T-helper 1 cell treated with Interleukin-12 subunit alpha and Interleukin-12 subunit beta and Interleukin-4 antibody, amounts not matched to agents 30 μg/mL and 1 μg/mL, for 36 hours (primary cell): ENCODE data around the gene PANX2.
"Not testable (repeated sequence)": the region's sequence is repeated elsewhere in the genome, so short reads cannot be mapped to it uniquely, and the experiment has no call there.

ENCODE experiments used
- H3K27ac Mint-ChIP-seq: one replicate; pipeline ENCODE4 v1.8.0; 2021; ENCODE audit warnings: mild to moderate bottlenecking, mixed read lengths
- H3K27me3 Mint-ChIP-seq: one replicate; pipeline ENCODE4 v1.8.0; 2021; ENCODE audit warnings: low read depth, mixed read lengths
- H3K36me3 Mint-ChIP-seq: one replicate; pipeline ENCODE4 v1.8.0; 2021; ENCODE audit warnings: low read depth, mixed read lengths
- H3K4me1 Mint-ChIP-seq: one replicate; pipeline ENCODE4 v1.8.0; 2021; ENCODE audit warnings: low read depth, mixed read lengths
- H3K4me3 Mint-ChIP-seq: one replicate; pipeline ENCODE4 v1.8.0; 2021; ENCODE audit warnings: mild to moderate bottlenecking, moderate library complexity, mixed read lengths
- H3K9me3 Mint-ChIP-seq: one replicate; pipeline ENCODE4 v1.8.0; 2021; ENCODE audit warnings: mixed read lengths

Gene PANX2

DNA sequence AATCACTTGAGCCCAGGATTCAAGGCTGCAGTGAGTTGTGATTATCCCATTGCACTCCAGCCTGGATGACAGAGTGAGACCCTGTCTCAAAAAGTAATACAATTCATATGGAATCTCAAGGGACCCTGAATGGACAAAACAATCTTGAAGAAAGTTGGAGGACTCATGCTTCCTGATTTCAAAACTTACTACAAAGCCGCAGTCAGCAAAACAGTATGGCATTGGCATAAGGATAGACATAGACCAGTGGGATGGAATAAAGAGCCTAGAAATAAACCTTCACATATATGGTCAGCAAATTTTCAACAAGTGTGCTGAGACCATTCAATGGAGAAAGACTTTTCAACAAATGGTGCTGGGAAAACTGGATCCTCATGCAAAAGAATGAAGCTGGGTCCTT is 32.8 kb downstream of the PANX2 start:
- Mint-ChIP-seq H3K27ac (no peak overlapping the region), H3K4me1 (peaks cover 19% of the 10 kb centered on the region), H3K9me3 (no peaks in the 10 kb centered on the region), H3K36me3 (peaks cover 15% of the 10 kb centered on the region), H3K4me3 (no peak overlapping the region), H3K27me3 (no peaks in the 10 kb centered on the region)

DNA sequence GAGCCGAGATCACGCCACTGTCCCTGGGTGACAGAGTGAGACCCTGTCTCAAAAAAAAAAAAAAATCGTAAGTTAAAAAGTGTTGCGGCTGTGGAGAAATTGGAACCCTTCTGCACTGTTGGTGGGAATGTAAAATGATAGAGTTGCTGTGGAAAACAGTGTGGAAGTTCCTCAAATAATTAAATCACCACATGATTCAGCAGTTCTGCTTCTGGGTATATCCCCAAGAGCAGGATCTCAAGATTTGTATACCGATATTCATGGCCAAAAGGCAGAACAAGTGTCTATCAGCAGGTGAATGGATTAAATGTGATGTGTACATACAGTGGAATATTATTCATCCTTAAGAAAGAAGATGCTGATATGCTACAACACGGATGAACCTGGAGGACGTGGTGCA is 34.0 kb downstream of the PANX2 start:
- Mint-ChIP-seq H3K9me3 (no peaks in the 10 kb centered on the region), H3K27me3 (no peaks in the 10 kb centered on the region), H3K4me3 (no peak overlapping the region), H3K36me3 (peaks cover 15% of the 10 kb centered on the region), H3K4me1 (peaks cover 19% of the 10 kb centered on the region), H3K27ac (no peak overlapping the region)

DNA sequence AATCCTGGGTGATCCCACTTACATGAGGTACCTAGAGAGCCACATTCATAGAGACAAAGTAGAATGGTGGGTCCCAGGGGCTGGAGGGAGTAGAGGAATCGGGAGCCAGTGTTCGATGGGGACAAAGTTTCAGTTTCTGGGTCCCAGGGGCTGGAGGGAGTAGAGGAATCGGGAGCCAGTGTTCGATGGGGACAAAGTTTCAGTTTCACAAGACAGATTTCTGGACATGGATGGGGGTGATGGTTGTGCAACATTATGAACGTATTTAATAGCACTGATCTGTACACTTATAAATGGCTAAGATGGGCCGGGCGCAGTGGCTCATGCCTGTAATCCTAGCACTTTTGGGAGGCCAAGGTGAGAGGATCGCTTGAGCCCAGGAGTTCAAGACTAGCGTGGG is 34.5 kb downstream of the PANX2 start:
- H3K36me3 Mint-ChIP-seq, result peaks cover 18% of the 10 kb centered on the region
- H3K4me1 Mint-ChIP-seq, result peaks cover 20% of the 10 kb centered on the region
- not testable (repeated sequence) for H3K9me3 Mint-ChIP-seq, H3K27me3 Mint-ChIP-seq, H3K27ac Mint-ChIP-seq, H3K4me3 Mint-ChIP-seq

DNA sequence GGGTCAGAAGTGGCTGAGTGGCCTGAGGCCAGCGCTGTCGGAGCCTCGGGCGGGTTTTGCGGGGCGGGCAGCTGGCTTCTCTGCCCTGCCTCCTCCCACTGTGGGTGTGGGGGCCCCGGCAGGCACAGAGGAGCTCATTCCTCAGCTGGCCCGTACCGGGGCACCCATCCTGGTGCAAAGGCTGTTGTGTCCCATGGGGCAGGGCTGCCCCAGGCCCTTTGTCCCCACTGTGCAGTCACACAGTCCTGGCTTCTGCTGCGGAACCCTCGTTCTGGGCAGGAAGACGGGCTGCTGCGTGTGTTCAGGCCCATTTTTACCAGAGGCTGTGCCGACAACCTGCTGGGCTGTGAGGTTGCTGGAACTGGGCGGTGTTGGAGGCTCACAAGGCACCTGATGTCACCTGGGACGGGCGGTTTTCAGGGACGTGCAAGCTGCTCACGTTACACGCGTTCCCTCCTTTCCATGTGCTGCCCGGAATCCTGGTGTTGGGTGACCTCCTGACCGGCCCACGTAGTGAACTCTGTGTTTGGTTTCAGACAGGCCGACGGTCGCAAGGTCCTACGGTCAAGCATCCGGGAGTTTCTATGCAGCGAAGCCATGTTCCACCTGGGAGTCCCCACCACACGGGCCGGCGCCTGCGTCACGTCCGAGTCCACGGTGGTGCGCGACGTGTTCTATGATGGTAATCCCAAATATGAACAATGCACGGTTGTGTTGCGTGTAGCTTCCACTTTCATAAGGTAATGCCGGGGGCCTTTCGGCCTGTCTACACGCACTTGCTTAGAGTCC is 35.4 kb downstream of the PANX2 start:
- H3K27me3 Mint-ChIP-seq, result no peaks in the 10 kb centered on the region
- no peak overlapping the region for H3K27ac Mint-ChIP-seq

DNA sequence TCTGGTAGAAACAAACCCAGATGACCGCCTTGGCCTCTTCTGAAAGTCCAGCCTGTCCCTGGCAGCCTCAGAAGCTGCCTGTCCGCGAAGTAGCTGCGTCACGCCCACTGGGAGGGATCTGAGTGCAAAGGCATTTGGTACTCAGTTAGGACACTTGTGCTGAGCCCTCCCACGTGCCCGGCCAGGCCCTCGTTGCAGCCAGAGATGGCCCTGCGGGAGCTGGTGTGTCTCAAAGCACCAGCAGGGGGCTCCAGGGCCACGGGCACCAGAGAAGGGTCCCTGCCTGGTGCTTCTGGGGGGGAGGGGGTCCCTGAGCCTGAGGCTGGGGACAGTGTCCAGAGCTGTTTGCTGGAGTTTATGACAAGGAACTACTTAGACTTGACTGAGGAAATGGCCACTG is 36.1 kb downstream of the PANX2 start:
- Mint-ChIP-seq H3K4me1 (peaks cover 22% of the 10 kb centered on the region), H3K4me3 (no peak overlapping the region), H3K9me3 (no peaks in the 10 kb centered on the region)

More for the DNA sequence above, 35.4 kb downstream of the PANX2 start:
- Mint-ChIP-seq H3K36me3 (peaks cover 18% of the 10 kb centered on the region), H3K4me3 (no peak overlapping the region), H3K9me3 (no peaks in the 10 kb centered on the region), H3K4me1 (peaks cover 20% of the 10 kb centered on the region)

DNA sequence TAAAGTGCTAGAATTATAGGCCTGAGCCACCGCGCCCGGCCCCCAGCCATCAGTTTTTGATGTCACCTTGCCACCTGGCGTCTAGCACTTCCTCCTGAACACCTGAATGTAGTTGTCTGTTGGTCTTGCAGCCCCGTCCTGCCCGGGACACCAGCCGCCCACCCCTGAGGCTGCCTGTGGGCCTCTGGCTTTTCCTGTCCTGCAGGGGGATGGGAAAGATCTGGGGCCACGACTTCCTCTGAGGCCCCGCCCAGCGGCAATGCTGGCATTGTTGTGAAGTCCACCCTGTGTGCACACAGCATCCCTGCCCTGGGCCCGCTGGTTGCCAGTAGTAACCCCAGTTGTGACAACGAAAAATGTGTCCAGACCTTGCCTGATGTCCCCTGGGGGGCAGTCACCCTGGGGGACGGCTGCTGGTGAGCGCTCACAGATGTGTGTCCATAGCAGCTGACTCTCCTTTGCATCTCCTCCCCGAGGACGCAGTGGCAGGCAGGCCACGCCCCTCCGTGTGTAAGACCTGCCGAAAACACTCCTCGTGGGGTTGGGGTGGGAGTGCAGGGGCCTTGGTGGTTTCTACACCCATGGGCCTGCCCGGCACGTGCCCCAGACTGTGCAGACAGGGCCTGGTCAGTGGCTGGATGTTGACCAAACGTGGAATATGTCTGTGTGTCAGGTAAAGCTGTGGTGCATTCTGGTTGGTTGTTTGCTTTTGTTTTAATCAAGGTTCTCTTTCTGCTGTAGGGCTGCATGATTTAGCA is 37.0 kb downstream of the PANX2 start:
- peaks cover 17% of the 10 kb centered on the region for H3K36me3 Mint-ChIP-seq
- no peak overlapping the region for H3K27ac Mint-ChIP-seq
- H3K4me1 Mint-ChIP-seq, result peaks cover 14% of the 10 kb centered on the region
- no peaks in the 10 kb centered on the region for H3K9me3 Mint-ChIP-seq
- H3K27me3 Mint-ChIP-seq, result no peaks in the 10 kb centered on the region
- H3K4me3 Mint-ChIP-seq, result no peak overlapping the region

More for the DNA sequence above, 36.1 kb downstream of the PANX2 start:
- H3K27me3 Mint-ChIP-seq, result no peaks in the 10 kb centered on the region
- H3K36me3 Mint-ChIP-seq, result peaks cover 21% of the 10 kb centered on the region
- H3K27ac Mint-ChIP-seq, result no peak overlapping the region

DNA sequence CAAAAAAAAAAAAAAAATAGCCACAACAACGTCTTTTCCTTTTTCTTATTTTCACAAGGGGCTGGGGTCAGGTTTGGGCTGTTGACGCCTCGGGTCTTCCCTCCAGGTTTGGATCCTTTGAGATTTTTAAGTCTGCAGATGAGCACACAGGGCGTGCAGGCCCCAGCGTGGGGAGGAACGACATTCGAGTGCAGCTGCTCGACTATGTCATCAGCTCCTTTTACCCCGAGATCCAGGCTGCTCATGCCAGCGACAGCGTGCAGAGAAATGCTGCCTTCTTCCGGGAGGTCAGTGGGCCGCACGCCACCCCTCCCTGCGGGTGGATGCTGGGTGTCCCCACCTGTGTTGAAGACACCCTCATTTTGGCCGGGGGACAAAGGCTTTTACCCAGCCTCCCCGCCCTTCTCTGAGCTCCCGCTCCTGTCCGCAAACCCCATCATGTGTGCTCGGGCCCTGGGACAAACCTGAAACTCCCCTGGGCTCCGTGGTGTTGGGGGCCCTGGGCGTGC is 38.0 kb downstream of the PANX2 start:
- Mint-ChIP-seq H3K4me3 (no peak overlapping the region), H3K27me3 (no peaks in the 10 kb centered on the region), H3K27ac (no peak overlapping the region), H3K36me3 (peaks cover 23% of the 10 kb centered on the region), H3K4me1 (peaks cover 13% of the 10 kb centered on the region), H3K9me3 (no peaks in the 10 kb centered on the region)

DNA sequence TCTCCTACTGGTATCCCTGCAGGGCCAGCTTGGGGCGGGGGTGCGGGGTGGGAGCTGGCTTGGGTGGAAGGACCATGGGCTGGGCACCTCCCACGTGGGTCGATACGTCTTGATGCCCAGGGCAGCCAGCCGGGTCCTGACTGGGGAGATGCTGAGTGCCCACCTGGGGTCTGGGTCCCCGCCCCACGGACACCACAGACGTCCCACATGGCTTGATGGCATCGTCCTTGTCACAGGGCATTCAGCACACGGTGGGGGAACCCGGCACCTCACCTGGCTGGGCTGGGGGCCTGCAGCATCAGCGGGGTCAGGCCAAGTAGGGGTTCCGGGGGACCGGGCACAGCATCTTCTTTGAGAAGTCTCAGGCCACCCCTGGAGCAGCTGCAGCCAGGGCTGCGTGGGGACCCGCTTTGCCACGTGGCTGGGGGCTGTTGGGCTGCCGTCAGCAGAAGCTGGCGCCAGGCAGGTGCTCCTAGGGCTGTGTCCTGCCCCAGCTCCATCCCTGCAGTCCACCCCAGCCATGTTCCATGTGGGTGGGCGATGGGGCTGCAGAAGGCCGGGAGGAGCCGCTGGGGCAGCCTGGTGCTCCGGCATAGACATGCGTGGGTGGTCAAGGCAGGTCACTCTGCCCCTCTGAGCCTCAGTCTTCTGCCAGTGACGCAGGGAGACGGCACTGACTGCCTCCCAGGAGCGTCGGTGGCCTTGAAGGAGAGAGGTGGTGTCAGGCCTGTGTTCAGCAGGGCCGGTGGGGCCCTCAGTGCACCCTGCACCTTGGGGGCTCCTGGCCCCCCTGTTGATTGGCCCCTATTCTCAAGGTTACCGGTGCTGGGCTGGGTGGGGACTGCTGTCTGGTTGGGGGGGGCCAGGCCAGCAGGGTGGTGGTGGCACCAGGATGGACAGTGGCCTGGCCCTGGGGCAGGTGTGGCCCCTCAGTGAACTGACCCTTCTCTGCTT is 38.7 kb downstream of the PANX2 start:
- H3K36me3 Mint-ChIP-seq, result peaks cover 24% of the 10 kb centered on the region
- peak overlapping the region; percentile 16 for H3K27ac Mint-ChIP-seq

DNA sequence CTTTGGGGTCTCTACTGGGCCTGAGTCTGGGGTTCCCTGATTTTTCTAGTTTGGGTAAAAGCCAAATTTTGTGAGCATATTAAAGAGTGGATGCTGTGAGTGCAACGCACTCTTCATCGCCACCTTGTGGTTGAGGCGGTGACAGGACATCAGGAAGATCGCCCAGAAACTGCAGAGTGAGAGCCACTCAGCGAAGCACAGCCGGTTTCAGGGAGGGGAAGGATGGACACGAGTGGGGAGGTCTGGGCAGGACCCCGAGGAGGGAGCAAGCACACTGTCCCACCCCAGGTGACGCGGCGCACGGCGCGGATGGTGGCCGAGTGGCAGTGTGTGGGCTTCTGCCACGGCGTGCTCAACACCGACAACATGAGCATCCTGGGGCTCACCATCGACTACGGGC is 39.4 kb downstream of the PANX2 start:
- Mint-ChIP-seq H3K9me3 (no peaks in the 10 kb centered on the region), H3K4me3 (no peak overlapping the region), H3K4me1 (peaks cover 12% of the 10 kb centered on the region), H3K27ac (peak overlapping the region; percentile 16), H3K27me3 (no peaks in the 10 kb centered on the region), H3K36me3 (peaks cover 25% of the 10 kb centered on the region)

More for the DNA sequence above, 38.7 kb downstream of the PANX2 start:
- H3K9me3 Mint-ChIP-seq, result no peaks in the 10 kb centered on the region
- H3K27me3 Mint-ChIP-seq, result no peaks in the 10 kb centered on the region
- H3K4me1 Mint-ChIP-seq, result peaks cover 15% of the 10 kb centered on the region
- no peak overlapping the region for H3K4me3 Mint-ChIP-seq

DNA sequence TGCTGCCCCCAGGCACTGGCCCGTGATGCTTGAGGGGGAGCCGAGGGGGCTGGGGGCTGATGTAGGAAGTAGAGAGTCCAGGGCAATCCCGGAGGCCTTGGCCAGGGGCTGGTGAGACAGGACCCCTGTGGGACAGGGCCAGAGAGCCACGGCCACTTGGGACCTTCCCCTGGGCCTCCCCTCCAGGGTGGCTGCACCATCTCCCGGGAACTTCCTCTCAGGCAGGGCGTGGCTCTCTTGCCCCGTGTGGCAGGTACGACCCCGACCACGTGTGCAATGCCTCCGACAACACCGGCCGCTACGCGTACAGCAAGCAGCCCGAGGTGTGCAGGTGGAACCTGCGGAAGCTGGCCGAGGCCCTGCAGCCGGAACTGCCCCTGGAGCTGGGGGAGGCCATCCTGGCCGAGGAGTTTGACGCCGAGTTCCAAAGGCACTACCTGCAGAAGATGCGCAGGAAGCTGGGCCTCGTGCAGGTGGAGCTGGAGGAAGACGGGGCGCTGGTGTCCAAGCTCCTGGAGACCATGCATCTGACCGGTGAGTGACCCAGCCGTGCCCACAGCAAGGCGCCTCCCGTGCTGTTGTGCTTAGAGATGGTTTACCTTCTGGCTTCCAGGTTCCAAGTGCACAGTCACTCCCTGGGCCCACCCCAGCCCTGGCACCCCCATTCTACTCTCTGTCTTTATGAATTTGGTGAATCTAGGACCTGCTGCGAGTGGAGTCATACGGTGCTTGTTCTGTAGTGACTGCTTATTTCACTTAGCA is 40.0 kb downstream of the PANX2 start:
- H3K27me3 Mint-ChIP-seq, result no peaks in the 10 kb centered on the region
- no peak overlapping the region for H3K4me3 Mint-ChIP-seq
- peaks cover 28% of the 10 kb centered on the region for H3K36me3 Mint-ChIP-seq
- H3K4me1 Mint-ChIP-seq, result peaks cover 13% of the 10 kb centered on the region
- no peaks in the 10 kb centered on the region for H3K9me3 Mint-ChIP-seq
- no peak overlapping the region for H3K27ac Mint-ChIP-seq

DNA sequence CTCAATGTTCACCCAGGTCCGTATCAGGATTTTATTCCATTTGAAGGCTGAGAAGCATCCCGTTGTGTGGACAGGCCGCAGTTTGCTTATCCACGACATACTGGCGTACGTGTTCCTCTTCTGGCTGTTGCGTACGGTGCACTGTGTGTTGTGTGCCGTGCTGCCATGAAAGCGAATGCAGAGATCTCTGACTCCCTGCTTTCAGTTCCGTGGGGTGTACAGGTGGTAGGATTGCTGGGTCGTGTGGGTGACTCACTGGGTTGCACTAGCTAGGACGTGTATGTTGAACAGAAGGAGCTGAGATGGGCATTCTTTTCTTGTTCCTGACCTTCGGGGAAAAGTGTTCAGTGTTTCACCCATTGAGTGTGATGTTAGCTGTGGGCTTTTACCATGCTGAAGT is 40.6 kb downstream of the PANX2 start:
- no peak overlapping the region for H3K27ac Mint-ChIP-seq
- H3K27me3 Mint-ChIP-seq, result no peaks in the 10 kb centered on the region
- H3K4me3 Mint-ChIP-seq, result no peak overlapping the region
- H3K36me3 Mint-ChIP-seq, result peaks cover 28% of the 10 kb centered on the region
- H3K9me3 Mint-ChIP-seq, result no peaks in the 10 kb centered on the region
- H3K4me1 Mint-ChIP-seq, result peaks cover 13% of the 10 kb centered on the region

DNA sequence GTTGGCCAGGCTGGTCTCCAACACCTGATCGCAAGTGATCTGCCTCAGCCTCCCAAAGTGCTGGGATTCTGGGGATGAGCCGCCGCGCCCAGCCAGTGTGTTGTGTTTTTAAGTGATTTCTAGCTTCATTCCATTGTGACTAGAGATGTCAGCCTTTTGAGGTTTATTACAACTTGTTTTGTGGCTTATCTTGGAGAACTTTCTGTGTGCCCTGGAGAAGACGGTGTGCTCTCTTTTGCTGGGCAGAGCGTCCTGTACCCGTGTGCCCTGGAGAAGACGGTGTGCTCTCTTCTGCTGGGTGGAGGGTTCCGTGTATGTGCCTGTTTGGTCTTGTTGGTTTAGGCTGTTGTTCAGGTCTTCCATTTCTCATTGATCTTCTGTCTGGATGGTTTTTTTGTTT is 42.7 kb downstream of the PANX2 start:
- no peak overlapping the region for H3K4me3 Mint-ChIP-seq
- H3K27ac Mint-ChIP-seq, result no peak overlapping the region
- H3K27me3 Mint-ChIP-seq, result no peaks in the 10 kb centered on the region
- no peaks in the 10 kb centered on the region for H3K9me3 Mint-ChIP-seq
- H3K36me3 Mint-ChIP-seq, result peaks cover 29% of the 10 kb centered on the region
- peaks cover 13% of the 10 kb centered on the region for H3K4me1 Mint-ChIP-seq

DNA sequence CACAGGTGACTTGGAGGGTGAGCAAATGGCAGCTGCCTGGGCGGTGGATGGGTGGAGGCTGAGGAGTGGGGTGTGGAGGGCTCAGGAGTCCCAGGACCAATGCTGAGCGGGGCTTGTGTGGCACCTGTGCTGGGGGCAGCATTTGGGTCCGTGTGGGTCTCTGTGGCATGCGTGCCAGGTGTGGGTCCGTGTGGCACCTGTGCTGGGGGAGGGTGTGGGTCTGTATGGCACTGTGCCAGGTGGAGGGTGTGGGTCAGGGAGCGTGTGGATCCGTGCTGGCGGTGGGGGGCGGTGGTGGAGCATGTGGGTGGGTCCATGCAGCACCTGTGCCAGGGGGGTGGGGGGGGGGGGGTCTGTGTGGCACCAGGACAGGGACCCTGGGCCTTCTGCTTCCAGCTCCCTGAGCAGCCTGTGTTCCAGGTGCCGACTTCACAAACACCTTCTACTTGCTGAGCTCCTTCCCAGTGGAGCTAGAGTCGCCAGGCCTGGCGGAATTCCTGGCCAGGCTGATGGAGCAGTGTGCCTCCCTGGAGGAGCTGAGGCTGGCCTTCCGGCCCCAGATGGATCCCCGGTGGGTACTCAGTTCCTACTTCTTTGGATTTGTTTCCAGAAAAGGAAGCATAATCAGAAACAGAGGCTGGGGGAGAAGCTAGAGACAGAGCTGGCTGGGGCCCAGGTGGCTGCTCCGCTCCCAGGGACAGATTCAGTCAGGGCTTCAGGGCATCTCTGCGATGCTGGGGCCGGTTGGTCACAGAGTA is 44.9 kb downstream of the PANX2 start:
- Mint-ChIP-seq H3K27ac (no peak overlapping the region), H3K4me3 (no peak overlapping the region), H3K36me3 (peaks cover 27% of the 10 kb centered on the region), H3K9me3 (no peaks in the 10 kb centered on the region), H3K4me1 (peaks cover 10% of the 10 kb centered on the region), H3K27me3 (no peaks in the 10 kb centered on the region)
